Measurements from ENCODE around the gene ZNF730. TPM values are rescaled to one million over a fixed set of nuclear protein-coding genes. Genes with fewer than 3 reads are reported as not detected.
"Not testable (repeated sequence)": the region's sequence is repeated elsewhere in the genome, so short reads cannot be mapped to it uniquely, and the experiment has no call there.

The ZNF730 gene
- total RNA-seq (under 1 TPM in 2 of 4 donors, not detected in 2; 0.10 to 0.19 TPM), polyA plus RNA-seq (under 1 TPM in 2 of 3 donors, not detected in 1; 0.01 to 0.16 TPM)
- long read RNA-seq, donor 1 = 0 reads
- long read RNA-seq, donor 2 = 0 reads

DNA sequence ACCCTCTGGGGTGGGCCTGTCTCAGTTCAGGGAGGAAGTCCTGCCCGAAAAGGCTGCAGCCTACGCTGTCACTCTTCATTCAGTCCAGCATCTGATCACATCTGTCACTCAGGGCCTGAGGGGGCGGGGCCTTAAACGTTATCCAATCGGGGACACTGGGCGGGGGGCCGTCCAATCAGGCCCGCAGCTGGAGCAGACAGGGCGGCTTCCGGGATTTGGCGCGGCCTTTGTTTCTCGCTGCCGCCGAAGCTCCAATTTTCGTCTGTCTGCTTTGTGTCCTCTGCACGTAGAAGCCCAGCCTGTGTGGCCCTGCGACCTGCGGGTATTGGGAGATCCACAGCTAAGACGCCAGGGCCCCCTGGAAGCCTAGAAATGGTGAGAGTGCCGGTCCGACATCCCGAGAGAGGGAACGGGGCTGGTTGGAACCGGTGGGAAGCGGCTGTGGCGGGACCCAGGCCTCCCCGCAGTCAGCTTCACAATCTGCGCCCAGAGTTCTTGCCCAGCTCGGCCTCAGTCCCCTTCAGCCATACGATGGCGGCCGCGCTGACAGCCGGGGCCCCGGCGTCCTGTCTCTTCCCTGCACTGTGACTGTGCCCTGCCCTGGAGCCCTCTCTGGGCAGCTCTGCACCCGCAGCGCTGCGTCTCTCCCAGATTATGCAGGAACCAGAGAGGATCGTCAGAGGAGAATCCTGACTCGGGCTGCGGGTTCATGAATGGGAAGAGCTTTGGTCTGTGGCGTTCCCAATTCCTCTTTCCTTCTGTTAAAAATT lies at the start of gene ZNF730:
Gene ZNF730 (plus strand): TSS at position 224 of the 770 bp plus-strand sequence. CDS start 149 bp downstream, at position 373.
- 0 to 1% (median 1%) methylated on average over 44 of the region's 44 CpGs for WGBS, 3 donors
- H3K27ac ChIP-seq = no peak within 1 kb of the TSS
- peak; percentile 27 to 71 for DNase-seq
- H3K4me3 ChIP-seq = peak within 1 kb of the TSS; percentile 60
- H3K36me3 ChIP-seq (ENCODE audit: insufficient read depth in 1 of 2, low read depth in 1 of 2) = no peaks in the 10 kb centered on the region
- TF ChIP-seq, protein P1, sequence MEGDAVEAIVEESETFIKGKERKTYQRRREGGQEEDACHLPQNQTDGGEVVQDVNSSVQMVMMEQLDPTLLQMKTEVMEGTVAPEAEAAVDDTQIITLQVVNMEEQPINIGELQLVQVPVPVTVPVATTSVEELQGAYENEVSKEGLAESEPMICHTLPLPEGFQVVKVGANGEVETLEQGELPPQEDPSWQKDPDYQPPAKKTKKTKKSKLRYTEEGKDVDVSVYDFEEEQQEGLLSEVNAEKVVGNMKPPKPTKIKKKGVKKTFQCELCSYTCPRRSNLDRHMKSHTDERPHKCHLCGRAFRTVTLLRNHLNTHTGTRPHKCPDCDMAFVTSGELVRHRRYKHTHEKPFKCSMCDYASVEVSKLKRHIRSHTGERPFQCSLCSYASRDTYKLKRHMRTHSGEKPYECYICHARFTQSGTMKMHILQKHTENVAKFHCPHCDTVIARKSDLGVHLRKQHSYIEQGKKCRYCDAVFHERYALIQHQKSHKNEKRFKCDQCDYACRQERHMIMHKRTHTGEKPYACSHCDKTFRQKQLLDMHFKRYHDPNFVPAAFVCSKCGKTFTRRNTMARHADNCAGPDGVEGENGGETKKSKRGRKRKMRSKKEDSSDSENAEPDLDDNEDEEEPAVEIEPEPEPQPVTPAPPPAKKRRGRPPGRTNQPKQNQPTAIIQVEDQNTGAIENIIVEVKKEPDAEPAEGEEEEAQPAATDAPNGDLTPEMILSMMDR (IDR thresholded peaks at IDR 0.05) = no peak
- no peaks in the 10 kb centered on the region for H3K27me3 ChIP-seq (ENCODE audit: insufficient read depth in 3 of 3, low read length in 2 of 3)
- H3K4me1 ChIP-seq = no peaks in the 10 kb centered on the region
- intact Hi-C loops (cut with DNase I) = no loop called here
- peak; percentile 34 to 56 (median 45) for ATAC-seq
- H3K9me3 ChIP-seq = no peaks in the 10 kb centered on the region

DNA sequence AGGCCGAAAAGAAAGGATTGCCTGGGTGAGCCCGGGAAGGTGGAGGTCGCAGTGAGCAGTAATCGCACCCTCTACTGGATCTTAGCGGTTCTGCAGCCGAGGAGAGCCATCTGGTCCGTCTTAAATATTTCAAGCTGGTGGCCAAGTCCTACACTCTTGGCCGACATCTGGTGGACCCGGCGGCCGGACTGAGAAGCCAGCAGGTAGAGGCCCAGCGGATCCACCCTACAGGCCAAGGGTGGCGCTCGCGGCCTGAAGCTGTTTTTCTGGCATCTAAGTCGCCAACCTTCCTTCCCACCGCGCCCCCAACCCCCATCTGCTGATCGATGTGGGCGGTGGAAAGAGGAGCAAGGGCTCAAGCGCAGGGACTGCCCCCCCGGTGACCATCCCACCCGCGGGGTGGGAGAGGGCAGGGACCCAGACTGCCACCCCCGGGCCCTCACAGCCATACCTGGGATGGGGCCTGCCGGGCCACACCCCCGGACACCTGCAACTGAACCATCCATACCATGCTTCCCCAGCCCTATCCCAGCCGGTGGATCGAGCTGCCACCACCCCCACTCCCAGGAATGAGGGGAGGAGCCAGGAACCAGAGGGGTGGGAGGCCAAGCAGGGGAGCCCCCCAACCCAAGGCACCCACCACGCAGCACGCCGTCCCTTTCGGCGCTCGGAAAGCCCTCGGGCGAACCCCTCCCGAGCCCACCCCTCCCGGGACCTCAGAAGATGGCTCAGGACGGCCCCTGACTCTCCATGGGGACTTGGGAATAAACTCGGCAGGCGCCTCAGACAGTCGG lies 46.3 kb upstream of the ZNF730 start:
- intact Hi-C loops (cut with DNase I) = no loop called here
- no peaks in the 10 kb centered on the region for H3K36me3 ChIP-seq (ENCODE audit: insufficient read depth in 1 of 2, low read depth in 1 of 2)
- H3K9me3 ChIP-seq = no peaks in the 10 kb centered on the region
- TF ChIP-seq, protein P1 (IDR thresholded peaks at IDR 0.05) = peak; percentile 29
- DNase-seq = peak; percentile 31 to 60
- no peak overlapping the region for H3K27ac ChIP-seq
- no peak for ATAC-seq
- no peaks in the 10 kb centered on the region for H3K4me1 ChIP-seq
- peak overlapping the region; percentile 44 for H3K4me3 ChIP-seq
- 6 to 8% (median 6%) methylated on average over 36 to 43 of the region's 43 CpGs for WGBS, 3 donors
- H3K27me3 ChIP-seq (ENCODE audit: insufficient read depth in 3 of 3, low read length in 2 of 3) = peaks cover 0 to 16% (median 5%) of the 10 kb centered on the region in 3 donors

GRCh38 chr19:23071147-23071511 lies 45.7 kb upstream of the ZNF730 start:
- DNase-seq = peak in 1 of 2 donors; percentile 14
- WGBS, 3 donors = 0 to 1% (median 1%) methylated on average over 27 to 30 of the region's 30 CpGs

DNA sequence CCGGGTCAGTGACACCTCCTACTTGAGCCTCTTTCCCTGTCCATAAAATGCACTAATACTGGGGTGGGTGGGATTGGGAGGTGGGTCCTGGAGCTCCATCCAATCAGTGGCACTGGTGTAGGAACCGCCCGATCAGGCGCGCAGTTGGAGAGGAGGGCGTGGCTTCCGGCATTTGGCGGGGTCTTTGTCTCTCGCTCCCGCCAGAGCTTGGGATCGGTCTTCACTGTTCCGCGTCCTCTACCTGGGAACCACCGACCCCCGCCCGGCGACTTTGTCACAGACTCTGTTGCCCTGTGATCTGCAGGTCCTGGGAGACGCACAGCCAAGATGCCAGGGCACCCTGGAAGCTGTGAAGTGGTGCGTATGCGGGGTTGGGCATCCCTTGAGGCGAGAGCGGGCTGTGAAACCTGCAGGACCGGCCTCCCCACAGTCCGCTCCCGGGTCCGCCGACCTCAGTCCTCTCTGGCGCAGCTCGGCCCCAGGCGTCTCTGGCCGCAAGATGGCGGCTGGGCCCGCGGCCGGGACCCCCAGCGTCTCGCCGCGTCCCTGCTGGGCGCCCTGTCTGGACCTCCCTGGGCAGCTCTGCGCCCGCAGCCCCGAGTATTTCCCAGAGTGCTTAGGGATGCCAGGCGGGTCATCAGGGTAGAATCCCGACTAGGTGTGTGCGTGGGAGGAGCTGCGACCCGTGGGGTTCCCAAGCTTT lies 41.6 kb upstream of the ZNF730 start:
- Histone ChIP-seq H3K27ac (no peak overlapping the region), H3K27me3 (ENCODE audit: insufficient read depth in 3 of 3, low read length in 2 of 3) (peaks cover 0 to 17% (median 0%) of the 10 kb centered on the region in 3 donors), H3K4me3 (peak overlapping the region; percentile 64), H3K9me3 (no peaks in the 10 kb centered on the region), H3K4me1 (no peaks in the 10 kb centered on the region), H3K36me3 (ENCODE audit: insufficient read depth in 1 of 2, low read depth in 1 of 2) (no peaks in the 10 kb centered on the region)
- DNase-seq = peak; percentile 45 to 62
- TF ChIP-seq, protein P1 (IDR thresholded peaks at IDR 0.05) = no peak
- ATAC-seq = peak in 1 of 4 donors; percentile 58
- intact Hi-C loops (cut with DNase I) = no loop called here
- WGBS, 3 donors = 1% methylated on average over 46 to 48 of the region's 48 CpGs

More at GRCh38 chr19:23071147-23071511, 45.7 kb upstream of the ZNF730 start:
- H3K9me3 ChIP-seq = no peaks in the 10 kb centered on the region
- TF ChIP-seq, protein P1 (IDR thresholded peaks at IDR 0.05) = no peak
- ATAC-seq = no peak
- H3K27ac ChIP-seq = no peak overlapping the region
- peak overlapping the region; percentile 44 for H3K4me3 ChIP-seq
- H3K27me3 ChIP-seq (ENCODE audit: insufficient read depth in 3 of 3, low read length in 2 of 3) = peaks cover 0 to 17% (median 5%) of the 10 kb centered on the region in 3 donors
- intact Hi-C loops (cut with DNase I) = no loop called here
- H3K4me1 ChIP-seq = no peaks in the 10 kb centered on the region
- H3K36me3 ChIP-seq (ENCODE audit: insufficient read depth in 1 of 2, low read depth in 1 of 2) = no peaks in the 10 kb centered on the region

GRCh38 chr19:23077776-23078175 lies 39.0 kb upstream of the ZNF730 start:
- intact Hi-C loops (cut with DNase I); H3K27ac ChIP-seq; H3K9me3 ChIP-seq; H3K4me3 ChIP-seq; H3K4me1 ChIP-seq; H3K36me3 ChIP-seq (ENCODE audit: insufficient read depth in 1 of 2, low read depth in 1 of 2); DNase-seq; ATAC-seq; H3K27me3 ChIP-seq (ENCODE audit: insufficient read depth in 3 of 3, low read length in 2 of 3): not testable (repeated sequence)
- whole genome bisulfite sequencing, 3 donors = 43 to 70% (median 62%) methylated on average over 2 of the region's 2 CpGs

Measured in psoas muscle (tissue), 8 donors.